COLO668 (cell line): ENCODE data around the gene TAF1B.

Experiments
- DNase-seq: peaks from one replicate; lab custom pipeline; 2025; ENCODE audit not compliant: unreplicated experiment; lab: John Stamatoyannopoulos, UW

Gene TAF1B

DNA sequence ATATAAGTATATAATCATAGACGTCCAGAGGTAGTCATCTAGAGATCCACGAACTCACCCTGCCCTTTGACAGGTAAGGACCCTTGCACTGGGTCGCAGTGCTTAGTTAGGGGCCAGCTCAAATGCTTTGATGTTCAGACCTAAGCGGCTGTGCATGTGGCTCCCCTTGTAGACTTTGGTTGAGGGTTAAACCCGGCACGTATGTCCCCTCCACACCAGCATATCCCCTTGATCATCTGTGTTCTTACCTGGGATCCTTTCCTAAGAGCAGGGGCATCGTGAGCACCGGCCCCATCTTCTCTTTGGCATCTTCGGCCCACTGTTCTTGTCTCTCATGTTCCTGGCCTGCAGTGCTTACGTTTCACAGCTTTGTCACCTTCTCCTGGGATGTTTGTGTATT lies 139.6 kb downstream of the TAF1B start:
- no peak for DNase-seq

DNA sequence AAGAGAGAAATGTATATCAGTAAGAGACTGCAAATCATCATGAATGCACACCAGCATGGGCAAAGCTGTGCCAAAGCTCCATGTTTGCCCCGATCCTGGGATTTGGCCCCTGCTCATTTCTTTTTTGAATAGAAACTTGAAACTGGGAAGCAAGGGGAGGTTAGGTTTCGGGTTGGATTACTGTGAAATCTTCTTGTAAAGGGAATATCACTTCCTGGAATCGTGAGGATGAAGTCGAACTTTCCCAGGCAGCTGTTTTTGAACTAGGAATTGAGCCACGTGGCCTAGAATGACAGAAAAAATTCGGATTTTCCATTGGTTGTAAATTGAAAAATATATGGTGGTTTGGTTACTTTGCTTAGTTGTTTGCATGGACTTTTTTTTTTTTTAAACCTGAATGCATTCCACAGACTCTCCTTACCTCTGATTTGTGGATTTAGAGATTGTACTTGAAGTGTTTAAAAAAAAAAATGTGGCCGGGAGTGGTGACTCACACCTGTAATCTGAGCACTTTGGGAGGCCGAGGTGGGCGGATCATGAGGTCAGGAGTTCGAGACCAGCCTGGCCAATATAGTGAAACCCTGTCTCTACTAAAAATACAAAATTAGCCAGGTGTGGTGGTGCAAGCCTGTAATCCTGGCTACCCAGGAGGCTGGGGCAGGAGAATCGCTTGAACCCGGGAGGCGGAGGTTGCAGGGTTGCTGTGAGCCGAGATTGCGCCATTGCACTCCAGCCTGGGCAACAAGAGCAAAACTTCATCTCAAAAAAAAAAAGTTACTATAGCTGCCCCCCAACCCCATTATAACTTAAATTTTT lies 140.3 kb downstream of the TAF1B start:
- no peak for DNase-seq
